Stomach (tissue), 4 donors: ENCODE measurements around the gene MOB2.

ENCODE experiments used
- CTCF ChIP-seq, 7 experiments: fragments of 450-650 bp in 4 of 7; fragments of 200-600 bp in 3 of 7; sonication (generic) in 3 of 7; IDR thresholded peaks; one replicate each; pipeline ENCODE4 v1.5.1; 2016 to 2019; ENCODE audit warnings: antibody characterized with exemption in 7 of 7, control low read depth in 2 of 7, mild to moderate bottlenecking in 1 of 7
- POLR2AphosphoS5 ChIP-seq, 3 donors: sonication (generic); formaldehyde crosslinking; IDR thresholded peaks; one replicate each; pipeline ENCODE4 v1.6.1; 2016; ENCODE audit warnings: antibody characterized with exemption in 3 of 3

- no peak for TF ChIP-seq CTCF (IDR thresholded peaks at IDR 0.05)
- TF ChIP-seq POLR2AphosphoS5 (IDR thresholded peaks at IDR 0.05), result no peak
These were observed 30.8 kb upstream of the MOB2 start for GRCh38 chr11:1517117-1518005.
